Ovary (tissue), 9 donors: Measurements from ENCODE around the gene HSD17B14. TPM values are rescaled to one million over a fixed set of nuclear protein-coding genes. Genes with fewer than 3 reads are reported as not detected.

Experiments used
- DNase-seq, 5 donors: peaks; one replicate each; pipeline ENCODE4 v3.0.0-alpha.2; 2019 to 2020
- H3K27ac ChIP-seq, 2 donors: fragments of 200-600 bp; one replicate each; pipeline versions ENCODE4 v1.5.1 to v1.8.0; 2019 to 2022
- H3K27me3 ChIP-seq: fragments of 200-600 bp; one replicate; pipeline ENCODE4 v1.8.0; 2022
- H3K36me3 ChIP-seq: fragments of 200-600 bp; sonication (generic); one replicate; pipeline ENCODE4 v1.5.1; 2019
- H3K4me1 ChIP-seq: one replicate; pipeline ENCODE4 v1.8.1; 2013; ENCODE audit warnings: mild to moderate bottlenecking, moderate library complexity; ENCODE audit not compliant: insufficient read depth
- H3K4me3 ChIP-seq: fragments of 200-600 bp; sonication (generic); one replicate; pipeline ENCODE4 v1.5.1; 2017
- H3K9me3 ChIP-seq, 2 donors: fragments of 200-600 bp in 1 of 2; sonication (generic) in 1 of 2; one replicate each; pipeline versions ENCODE4 v1.5.1 to v1.8.1; 2013 to 2019; ENCODE audit warnings: mild to moderate bottlenecking in 1 of 2, moderate library complexity in 1 of 2
- EP300 ChIP-seq: sonication (generic); formaldehyde crosslinking; IDR thresholded peaks from one replicate; pipeline ENCODE4 v1.6.1; 2017; ENCODE audit warnings: antibody characterized with exemption
- POLR2A ChIP-seq: fragments of 450-650 bp; IDR thresholded peaks from one replicate; pipeline ENCODE4 v1.6.1; 2017; ENCODE audit warnings: antibody characterized with exemption, mild to moderate bottlenecking, moderate library complexity
- WGBS, 3 donors: extraction: QIAGEN DNeasy Blood & Tissue Kit in 1 of 3; methylation state at CpG; one replicate each; pipeline versions ENCODE4 v1.1.5 to v1.1.7; 2013 to 2017; 5-methylcytosine and 5-hydroxymethylcytosine counted together
- intact Hi-C, 4 donors: fragments of 100-400 bp; cut with DNase I; formaldehyde crosslinking; loops; one replicate each; pipeline versions ENCODE4 v1.11.0 to v1.15.1; 2022 to 2023
- polyA plus RNA-seq, 2 donors: library from polyadenylated mRNA; stranded (reverse); fragments of 200-250 nt in 1 of 2; fragments of 350-450 nt in 1 of 2; fragmentation: Illumina TruSeq in 1 of 2; extraction: RNeasy Lipid Tissue Mini Kit (QIAGEN cat#74804) in 1 of 2; gene quantifications; one replicate each; pipeline ENCODE4 v1.2.3, GENCODE V29; 2013 to 2014
- total RNA-seq, 7 donors: library from RNA; depleted of rRNA in 2 of 7; stranded (reverse); fragments of >200 nt in 2 of 7; fragmentation: NEBNext Ultra II Directional in 3 of 7; extraction: Animal tissue kit (Norgen Biotek cat#: 25700) in 3 of 7; gene quantifications; one replicate each; pipeline versions ENCODE4 v1.1.0 to v1.2.4, GENCODE V29; 2016 to 2023
- TF ChIP-seq, protein P1 (sequence below), 3 donors: fragments of 450-650 bp in 2 of 3; fragments of 200-600 bp in 1 of 3; IDR thresholded peaks; one replicate each; pipeline versions ENCODE4 v1.5.1 to v1.8.0; 2016 to 2022; ENCODE audit warnings: antibody characterized with exemption in 3 of 3, mild to moderate bottlenecking in 1 of 3
- donor health status: DM: no; HTN: no; CAD: no; lungs with moderate emphysema.
- donor health status: DM: no; HTN: no; CAD: no.
- donor health status: Bipolar disorder and iron deficiency.
- donor health status: DM: yes; HTN: yes; CAD: no.
- donor health status: DM: no; HTN: no; CAD: no.
- donor health status: DM: yes; HTN: yes; CAD: no.

The HSD17B14 gene
- total and polyA plus RNA-seq, 9 donors: 10.6 to 82.8 (median 46.1) TPM

DNA sequence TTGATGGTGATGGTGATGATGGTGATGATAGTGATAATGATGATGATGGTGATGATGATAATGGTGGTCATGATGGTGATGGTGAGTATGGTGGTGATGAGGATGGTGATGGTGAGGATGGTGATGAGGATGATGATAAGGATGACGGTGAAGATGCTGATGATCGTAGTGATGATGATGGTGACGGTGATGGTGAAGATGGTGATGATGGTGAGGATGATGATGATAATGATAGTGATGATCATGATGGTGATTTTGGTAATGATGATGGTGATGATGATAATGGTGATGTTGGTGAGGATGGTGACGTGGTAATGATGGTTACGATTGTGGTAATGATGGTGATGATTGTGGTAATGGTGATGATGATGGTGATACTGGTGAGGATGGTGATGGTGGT is 14.7 kb downstream of the HSD17B14 start:
- DNase-seq: no peak
- H3K9me3 ChIP-seq: no peaks in the 10 kb centered on the region
- TF ChIP-seq, protein P1, sequence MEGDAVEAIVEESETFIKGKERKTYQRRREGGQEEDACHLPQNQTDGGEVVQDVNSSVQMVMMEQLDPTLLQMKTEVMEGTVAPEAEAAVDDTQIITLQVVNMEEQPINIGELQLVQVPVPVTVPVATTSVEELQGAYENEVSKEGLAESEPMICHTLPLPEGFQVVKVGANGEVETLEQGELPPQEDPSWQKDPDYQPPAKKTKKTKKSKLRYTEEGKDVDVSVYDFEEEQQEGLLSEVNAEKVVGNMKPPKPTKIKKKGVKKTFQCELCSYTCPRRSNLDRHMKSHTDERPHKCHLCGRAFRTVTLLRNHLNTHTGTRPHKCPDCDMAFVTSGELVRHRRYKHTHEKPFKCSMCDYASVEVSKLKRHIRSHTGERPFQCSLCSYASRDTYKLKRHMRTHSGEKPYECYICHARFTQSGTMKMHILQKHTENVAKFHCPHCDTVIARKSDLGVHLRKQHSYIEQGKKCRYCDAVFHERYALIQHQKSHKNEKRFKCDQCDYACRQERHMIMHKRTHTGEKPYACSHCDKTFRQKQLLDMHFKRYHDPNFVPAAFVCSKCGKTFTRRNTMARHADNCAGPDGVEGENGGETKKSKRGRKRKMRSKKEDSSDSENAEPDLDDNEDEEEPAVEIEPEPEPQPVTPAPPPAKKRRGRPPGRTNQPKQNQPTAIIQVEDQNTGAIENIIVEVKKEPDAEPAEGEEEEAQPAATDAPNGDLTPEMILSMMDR (IDR thresholded peaks at IDR 0.05): no peak
- TF ChIP-seq EP300 (no peak), POLR2A (no peak)
- H3K4me1 ChIP-seq: peaks cover 14% of the 10 kb centered on the region
- WGBS, 3 donors: 74 to 97% (median 87%) methylated on average over 5 of the region's 5 CpGs
- intact Hi-C loops: no loop called here
- no peak overlapping the region for H3K27ac ChIP-seq
- no peak overlapping the region for H3K4me3 ChIP-seq
- H3K27me3 ChIP-seq: no peaks in the 10 kb centered on the region
- H3K36me3 ChIP-seq: no peaks in the 10 kb centered on the region

DNA sequence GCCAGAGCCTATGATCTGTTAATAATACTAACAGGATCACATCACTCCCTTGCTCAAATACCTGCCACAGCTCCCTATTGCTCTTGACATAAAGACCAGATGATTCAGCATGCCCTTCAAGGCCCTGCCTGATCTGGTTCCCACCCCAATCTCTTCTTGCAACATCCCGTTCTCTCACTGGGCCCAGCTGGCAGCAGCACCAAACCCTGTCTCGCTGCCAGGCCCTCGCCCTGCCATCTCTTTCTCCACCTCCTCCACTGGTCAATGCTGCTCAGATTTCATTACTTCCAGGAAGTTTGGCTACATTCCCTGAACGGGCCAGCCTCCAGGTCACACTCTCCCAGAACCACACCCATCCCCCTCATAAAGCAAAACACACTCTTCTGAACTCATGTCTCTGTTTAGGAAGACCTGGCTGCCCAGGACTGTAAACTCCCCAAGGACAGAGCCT is 16.9 kb downstream of the HSD17B14 start:
- TF ChIP-seq POLR2A: no peak
- TF ChIP-seq, protein P1 (IDR thresholded peaks at IDR 0.05): no peak
- TF ChIP-seq EP300: no peak
- intact Hi-C loops: no loop called here
- peak; percentile 85 to 92 (median 89) for DNase-seq
- WGBS, 3 donors: 14 to 18% (median 17%) methylated on average over 4 of the region's 4 CpGs
- Histone ChIP-seq H3K27me3 (no peaks in the 10 kb centered on the region), H3K4me1 (peaks cover 14% of the 10 kb centered on the region), H3K4me3 (no peak overlapping the region), H3K9me3 (no peaks in the 10 kb centered on the region), H3K27ac (peak overlapping the region; percentile 36 to 47), H3K36me3 (no peaks in the 10 kb centered on the region)

DNA sequence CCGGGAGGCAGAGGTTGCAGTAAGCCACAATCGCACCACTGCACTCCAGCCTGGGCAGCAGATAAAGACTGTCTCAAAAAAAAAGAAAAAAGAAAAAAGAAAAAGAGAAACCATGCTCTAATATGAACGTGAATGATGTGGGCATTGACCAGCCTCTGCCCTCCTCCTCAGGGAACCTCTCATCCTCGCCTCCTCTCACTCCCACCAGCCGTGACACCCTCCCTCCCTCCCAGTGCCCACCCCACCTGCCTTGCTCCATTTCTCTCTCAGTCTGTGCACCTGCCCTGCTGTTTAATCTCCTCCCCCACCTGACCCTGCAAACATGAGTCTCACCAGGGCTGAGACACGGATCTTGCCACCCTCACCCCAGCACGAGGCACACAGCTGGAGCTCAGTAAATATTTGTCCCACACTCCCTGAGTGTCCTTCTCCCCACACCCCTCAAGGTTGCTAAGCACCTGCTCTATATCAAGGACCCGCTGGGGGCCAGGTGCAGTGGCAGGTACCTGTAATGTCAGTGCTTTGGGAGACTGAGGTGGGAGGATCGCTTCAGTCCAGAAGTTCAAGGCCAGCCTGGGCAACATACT is 18.0 kb downstream of the HSD17B14 start:
- peaks cover 16% of the 10 kb centered on the region for H3K4me1 ChIP-seq
- H3K27ac ChIP-seq: peak overlapping the region in 1 of 2 donors; percentile 47
- peak in 1 of 5 donors; percentile 25 for DNase-seq
- intact Hi-C loops: no loop called here
- H3K36me3 ChIP-seq: no peaks in the 10 kb centered on the region
- H3K9me3 ChIP-seq: no peaks in the 10 kb centered on the region
- 68 to 72% (median 69%) methylated on average over 9 of the region's 9 CpGs for WGBS, 3 donors
- H3K27me3 ChIP-seq: no peaks in the 10 kb centered on the region
- no peak for TF ChIP-seq POLR2A
- no peak for TF ChIP-seq EP300
- TF ChIP-seq, protein P1 (IDR thresholded peaks at IDR 0.05): no peak
- H3K4me3 ChIP-seq: no peak overlapping the region

DNA sequence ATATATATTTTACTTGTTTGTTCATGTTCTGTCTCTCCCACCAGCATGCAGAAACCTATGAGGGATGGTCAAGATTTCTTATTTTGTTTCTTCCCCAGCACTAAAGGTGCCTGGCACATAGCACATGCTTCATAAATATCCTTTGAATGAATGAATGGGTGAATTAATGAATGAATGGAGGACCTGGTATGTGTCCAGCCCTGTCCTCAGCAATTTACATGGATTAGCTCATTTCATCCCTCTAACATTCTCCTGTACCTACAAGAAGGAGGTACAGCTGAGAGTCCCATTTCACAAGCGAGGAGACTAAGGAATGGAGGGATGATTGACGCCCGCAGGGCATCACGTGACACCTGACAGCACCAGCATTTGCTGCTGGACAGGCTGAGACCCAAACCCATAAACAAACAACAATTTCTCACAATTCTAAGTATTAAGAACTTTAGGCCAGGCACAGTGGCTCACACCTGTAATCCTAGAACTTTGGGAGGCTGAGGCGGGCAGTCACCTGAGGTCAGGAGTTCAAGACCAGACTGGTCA is 18.6 kb downstream of the HSD17B14 start:
- peak overlapping the region in 1 of 2 donors; percentile 23 for H3K27ac ChIP-seq
- no peak for DNase-seq
- H3K36me3 ChIP-seq: no peaks in the 10 kb centered on the region
- 91 to 94% (median 92%) methylated on average over 5 of the region's 5 CpGs for WGBS, 3 donors
- peaks cover 21% of the 10 kb centered on the region for H3K4me1 ChIP-seq
- H3K9me3 ChIP-seq: no peaks in the 10 kb centered on the region
- no peak overlapping the region for H3K4me3 ChIP-seq
- intact Hi-C loops: no loop called here
- TF ChIP-seq POLR2A: no peak
- H3K27me3 ChIP-seq: no peaks in the 10 kb centered on the region

DNA sequence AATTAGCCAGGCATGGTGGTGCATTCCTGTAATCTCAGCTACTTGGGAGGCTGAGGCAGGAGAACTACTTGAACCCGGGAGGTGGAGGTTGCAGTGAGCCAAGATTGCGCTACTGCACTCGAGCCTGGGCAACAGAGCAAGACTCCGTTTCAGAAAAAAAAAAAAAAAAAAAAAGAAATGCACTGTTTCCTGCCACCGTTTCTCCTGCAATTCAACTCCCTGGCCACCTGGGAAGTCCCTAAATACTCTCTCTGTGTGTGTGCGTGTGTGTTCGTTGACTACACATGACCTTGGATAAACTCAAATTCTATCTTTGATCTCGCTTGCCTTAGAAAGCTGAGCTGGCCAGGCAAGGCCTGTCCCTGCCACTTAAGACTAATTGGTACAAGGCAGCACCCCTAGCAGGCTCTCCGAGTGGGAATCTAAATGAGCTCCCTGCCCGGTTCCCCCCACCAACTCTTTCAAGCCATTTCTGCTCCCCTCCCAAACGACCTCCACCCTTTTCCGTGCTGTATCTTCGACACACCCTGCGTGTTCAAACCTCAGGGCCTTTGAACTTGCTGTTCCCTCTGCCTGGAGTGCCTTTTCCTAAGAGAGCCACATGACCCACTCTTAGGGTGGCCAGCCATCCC is 20.3 kb downstream of the HSD17B14 start:
- DNase-seq: no peak
- Histone ChIP-seq H3K4me1 (peaks cover 22% of the 10 kb centered on the region), H3K27ac (peak overlapping the region in 1 of 2 donors; percentile 51), H3K4me3 (no peak overlapping the region), H3K36me3 (no peaks in the 10 kb centered on the region), H3K27me3 (no peaks in the 10 kb centered on the region), H3K9me3 (no peaks in the 10 kb centered on the region)
- TF ChIP-seq, protein P1 (IDR thresholded peaks at IDR 0.05): no peak
- TF ChIP-seq POLR2A (no peak), EP300 (no peak)
- intact Hi-C loops: no loop called here
- 47 to 59% (median 55%) methylated on average over 14 of the region's 14 CpGs for WGBS, 3 donors
